ENCODE measurements around the gene ITGA5. TPM values are rescaled to one million over a fixed set of nuclear protein-coding genes. Genes with fewer than 3 reads are reported as not detected.

The ITGA5 gene
- 364 and 402 TPM in 2 replicates for total RNA-seq

DNA sequence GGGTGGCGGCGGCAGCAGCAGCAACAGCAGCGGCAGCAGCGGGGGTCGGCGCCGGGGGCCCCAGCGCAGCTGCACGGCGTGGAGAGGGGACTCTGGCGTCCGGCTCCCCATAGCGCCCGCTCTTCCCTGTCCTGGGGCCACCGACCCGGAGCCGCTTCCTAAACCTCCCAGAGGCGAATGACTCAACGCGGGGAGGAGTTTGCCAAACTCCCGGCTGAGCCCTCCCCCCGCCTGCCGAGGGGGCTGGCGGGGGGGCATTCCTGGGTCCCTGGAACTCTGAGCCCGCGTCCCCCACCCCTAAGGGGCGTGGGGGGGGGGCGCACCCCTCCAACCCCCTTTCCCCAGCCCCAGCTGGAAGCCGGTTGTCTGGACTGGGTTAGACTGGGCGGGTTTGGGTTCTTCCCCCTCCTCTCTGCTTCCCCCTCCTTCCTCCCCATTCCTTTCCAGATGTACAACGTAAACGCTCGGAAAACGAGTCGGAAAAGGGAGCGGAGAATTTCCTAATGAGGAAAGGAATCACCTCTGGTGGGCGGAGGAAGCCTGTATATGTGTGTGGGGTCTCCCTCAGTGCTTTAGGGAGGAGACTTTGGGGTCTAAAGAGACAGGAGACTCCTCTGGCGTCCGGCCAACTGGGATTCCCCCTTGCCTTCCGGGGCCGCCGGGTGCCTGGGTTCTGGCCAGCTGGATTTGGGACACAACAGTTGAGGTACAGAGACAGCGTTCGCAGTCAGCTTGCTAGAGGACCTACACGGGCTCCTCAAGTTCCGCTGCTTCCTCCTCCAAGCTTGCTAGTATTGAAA is at the start of gene ITGA5:
Gene ITGA5, minus strand, starts transcription at position 179 of the 800 bp plus-strand sequence. Its CDS starts 68 bp downstream, at position 111.

DNA sequence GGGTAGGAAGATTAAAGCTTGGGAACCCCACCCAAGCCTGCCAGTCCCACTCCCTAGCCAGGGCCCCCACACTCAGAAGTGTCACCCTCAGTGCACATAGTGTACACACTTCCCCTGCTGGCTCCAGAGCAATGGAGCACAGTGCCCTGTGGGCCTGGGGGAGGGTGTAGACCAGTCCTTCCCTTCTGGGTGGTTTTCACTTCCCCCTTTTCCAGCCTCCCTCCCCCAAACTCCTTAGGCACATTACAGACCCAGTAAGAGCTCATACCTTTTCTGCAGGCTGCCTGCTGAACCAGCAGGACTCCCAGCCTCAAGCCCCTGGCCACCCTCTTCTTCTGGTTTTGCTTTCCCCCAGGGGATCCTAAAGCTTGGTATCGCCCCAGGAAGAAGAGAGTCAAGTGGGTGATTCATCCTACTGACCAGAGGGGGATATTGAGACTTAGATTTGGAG is 34.5 kb downstream of the ITGA5 start, which contains the start of gene ZNF385A:
Gene ZNF385A, minus strand, starts transcription at position 143 of the 451 bp plus-strand sequence. CDS start 219 bp downstream, outside the sequence.

DNA sequence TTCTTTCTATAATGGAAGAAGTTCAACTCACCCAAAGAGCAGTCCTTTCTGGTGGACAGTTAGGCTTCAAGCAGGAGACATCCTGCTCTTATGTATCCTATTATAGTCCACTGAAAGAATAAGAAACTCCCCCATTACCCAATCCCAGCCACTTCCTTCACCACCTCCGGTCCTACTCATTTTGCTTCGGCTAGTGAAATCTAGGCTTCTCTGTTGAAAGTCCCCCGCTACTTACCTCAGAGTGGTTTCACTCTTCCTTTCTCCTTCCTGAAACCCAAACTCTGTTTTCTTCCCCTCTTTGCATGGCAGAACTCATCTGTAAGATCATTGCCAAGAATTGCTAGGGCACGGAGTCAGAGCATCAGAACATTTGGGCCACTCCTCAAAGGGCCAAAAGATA is 54.7 kb downstream of the ITGA5 start, which contains the start of gene GPR84:
Gene GPR84, minus strand, starts transcription at position 74 of the 400 bp plus-strand sequence. CDS start 635 bp downstream, outside the sequence.

Other genes starting within 250 kb of the ITGA5 start
- 33.4 and 57.5 TPM in 2 replicates for gene SMUG1, start 230.3 kb downstream of the ITGA5 start, total RNA-seq
- gene CBX5, start 139.1 kb downstream of the ITGA5 start, total RNA-seq, result 22.0 and 31.1 TPM in 2 replicates
- 355 and 603 TPM in 2 replicates for gene HNRNPA1, start 138.5 kb downstream of the ITGA5 start, total RNA-seq
- 1.6 TPM in 1 of 2 replicates, not detected in the other for gene NFE2, start 118.3 kb downstream of the ITGA5 start, total RNA-seq
- 137 and 152 TPM in 2 replicates for gene COPZ1, start 94.1 kb downstream of the ITGA5 start, total RNA-seq
- gene GPR84, start 54.8 kb downstream of the ITGA5 start, total RNA-seq, result not detected in 2 replicates
- gene ZNF385A, start 34.5 kb downstream of the ITGA5 start, total RNA-seq, result 3.2 and 14.3 TPM in 2 replicates
- gene GTSF1, start 54.3 kb upstream of the ITGA5 start, total RNA-seq, result not detected in 2 replicates
- gene NCKAP1L, start 78.5 kb upstream of the ITGA5 start, total RNA-seq, result not detected in 2 replicates
- gene PDE1B, start 130.3 kb upstream of the ITGA5 start, total RNA-seq, result 0.49 and 0.54 TPM in 2 replicates
- gene PPP1R1A, start 169.4 kb upstream of the ITGA5 start, total RNA-seq, result not detected in 2 replicates
- gene LACRT, start 215.6 kb upstream of the ITGA5 start, total RNA-seq, result not detected in 2 replicates
- not detected in 2 replicates for gene DCD, start 229.1 kb upstream of the ITGA5 start, total RNA-seq

Data from cardiac atrium fibroblast (primary cell).